HAP-1 (cell line): ENCODE results near the gene FDXR.

ENCODE experiments used
- DNase-seq, 2 experiments: peaks; one replicate each; pipeline ENCODE4 v3.0.0-alpha.2; 2016 to 2020; ENCODE audit warnings: low spot score in 2 of 2
- H3K27me3 ChIP-seq: fragments of 250-450 bp; sonication (Bioruptor Pico); 2 replicates; pipeline ENCODE4 v1.5.1; 2020; ENCODE audit warnings: low read depth, mild to moderate bottlenecking, moderate library complexity
- H3K36me3 ChIP-seq: fragments of 250-450 bp; sonication (Bioruptor Pico); replicated peaks from 2 replicates; pipeline ENCODE4 v1.5.1; 2020; ENCODE audit warnings: mild to moderate bottlenecking
- H3K4me1 ChIP-seq: fragments of 250-450 bp; sonication (Bioruptor Pico); 2 replicates; pipeline ENCODE4 v1.5.1; 2020; ENCODE audit warnings: mild to moderate bottlenecking
- H3K4me3 ChIP-seq: fragments of 250-450 bp; sonication (Bioruptor Pico); 2 replicates; pipeline ENCODE4 v1.5.1; 2020; ENCODE audit warnings: mild to moderate bottlenecking, moderate library complexity
- H3K9me3 ChIP-seq: fragments of 250-450 bp; sonication (Bioruptor Pico); 2 replicates; pipeline ENCODE4 v1.5.1; 2020; ENCODE audit warnings: mild to moderate bottlenecking, moderate library complexity
- in situ Hi-C: fragments of 300-500 bp; cut with MboI; formaldehyde crosslinking; loops from 3 replicates; pipeline ENCODE4 v1.14.3; 2020; ENCODE audit warnings: low sequenced_read_pairs, inconsistent platforms, mixed read lengths

Gene FDXR

GRCh38 chr17:74818291-74818938 lies 54.4 kb downstream of the FDXR start:
- Histone ChIP-seq H3K36me3 (no peaks in the 10 kb centered on the region), H3K9me3 (no peaks in the 10 kb centered on the region), H3K4me3 (no peak overlapping the region), H3K27me3 (no peaks in the 10 kb centered on the region), H3K4me1 (no peaks in the 10 kb centered on the region)
- in situ Hi-C loops: no loop called here
- DNase-seq: no peak

- Histone ChIP-seq H3K9me3 (no peaks in the 10 kb centered on the region), H3K36me3 (no peaks in the 10 kb centered on the region), H3K4me1 (no peaks in the 10 kb centered on the region), H3K27me3 (no peaks in the 10 kb centered on the region), H3K4me3 (no peak overlapping the region)
- in situ Hi-C loops: no loop called here
- DNase-seq: no peak
These were observed 55.7 kb downstream of the FDXR start for GRCh38 chr17:74816905-74817620.

- in situ Hi-C loops: no loop called here
- Histone ChIP-seq H3K36me3 (no peaks in the 10 kb centered on the region), H3K9me3 (no peaks in the 10 kb centered on the region), H3K4me1 (no peaks in the 10 kb centered on the region), H3K4me3 (no peak overlapping the region), H3K27me3 (no peaks in the 10 kb centered on the region)
- DNase-seq: peak in 1 of 2 experiments; percentile 23
These were observed 57.0 kb downstream of the FDXR start for GRCh38 chr17:74815550-74816370.

- in situ Hi-C loops: no loop called here
- H3K36me3 ChIP-seq: no peaks in the 10 kb centered on the region
- no peaks in the 10 kb centered on the region for H3K9me3 ChIP-seq
- H3K4me1 ChIP-seq: no peaks in the 10 kb centered on the region
- H3K4me3 ChIP-seq: no peak overlapping the region
- DNase-seq: no peak
- no peaks in the 10 kb centered on the region for H3K27me3 ChIP-seq
These were observed 57.7 kb downstream of the FDXR start for GRCh38 chr17:74815067-74815466.

GRCh38 chr17:74814453-74814852 lies 58.3 kb downstream of the FDXR start:
- no peaks in the 10 kb centered on the region for H3K9me3 ChIP-seq
- no peak overlapping the region for H3K4me3 ChIP-seq
- DNase-seq: no peak

More at GRCh38 chr17:74814453-74814852, 58.3 kb downstream of the FDXR start:
- no peaks in the 10 kb centered on the region for H3K4me1 ChIP-seq
- in situ Hi-C loops: no loop called here
- no peaks in the 10 kb centered on the region for H3K36me3 ChIP-seq
- no peaks in the 10 kb centered on the region for H3K27me3 ChIP-seq
